Activated CD8-positive, alpha-beta memory T cell treated with anti-CD3 and anti-CD28 coated beads for 24 hours (primary cell): ENCODE measurements around the gene LTBP4.
A peak's percentile ranks its signal among the peaks of the same experiment; 100 is the strongest.
"Not testable (repeated sequence)": the region's sequence is repeated elsewhere in the genome, so short reads cannot be mapped to it uniquely, and the experiment has no call there.

Source experiments
- DNase-seq: peaks from one replicate; pipeline ENCODE4 v3.0.0-alpha.2; 2020

LTBP4 gene

DNA sequence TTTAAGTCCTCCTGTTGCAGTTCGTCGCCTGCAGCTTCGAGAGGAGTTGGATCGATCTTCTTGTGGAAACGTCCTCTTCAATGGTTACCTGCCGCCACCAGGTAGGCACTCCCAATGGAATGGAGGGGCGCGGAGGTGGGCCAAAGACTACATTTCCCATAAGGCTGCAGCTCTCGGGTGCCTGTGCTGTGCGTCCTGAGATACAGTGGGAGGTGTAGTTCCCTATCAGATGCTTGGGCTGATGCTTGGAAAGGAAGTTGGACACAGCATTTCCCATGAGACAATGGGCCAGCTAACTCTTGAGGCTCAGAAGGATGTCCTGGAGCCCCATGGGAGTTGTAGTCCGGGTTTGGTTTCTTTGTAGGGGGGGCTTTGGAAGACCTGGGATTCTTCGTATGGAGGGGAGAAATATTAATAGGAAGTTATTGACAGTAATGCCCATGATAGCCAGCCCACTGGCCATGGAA is 22.7 kb upstream of the LTBP4 start:
- no peak for DNase-seq

GRCh38 chr19:40580619-40581018 is 20.6 kb upstream of the LTBP4 start:
- DNase-seq, result no peak

DNA sequence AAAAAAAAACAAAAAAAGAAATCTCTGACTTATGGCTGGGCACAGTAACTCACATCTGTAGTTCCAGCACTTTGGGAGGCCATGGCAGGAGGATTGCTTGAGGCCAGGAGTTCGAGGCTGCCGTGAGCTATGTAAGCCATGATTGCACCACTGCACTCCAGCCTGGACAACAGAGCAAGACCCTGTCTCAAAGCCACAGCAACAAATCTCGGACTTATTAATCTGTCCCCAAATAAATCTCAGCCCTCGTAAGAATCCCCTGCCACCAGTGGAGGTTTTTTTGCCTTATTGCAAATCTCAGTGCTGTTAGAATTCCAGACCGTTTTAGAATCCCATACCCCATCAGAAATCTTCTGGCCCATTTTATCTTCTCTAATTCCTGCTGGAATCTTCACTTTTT is 19.6 kb upstream of the LTBP4 start:
- DNase-seq, result no peak

DNA sequence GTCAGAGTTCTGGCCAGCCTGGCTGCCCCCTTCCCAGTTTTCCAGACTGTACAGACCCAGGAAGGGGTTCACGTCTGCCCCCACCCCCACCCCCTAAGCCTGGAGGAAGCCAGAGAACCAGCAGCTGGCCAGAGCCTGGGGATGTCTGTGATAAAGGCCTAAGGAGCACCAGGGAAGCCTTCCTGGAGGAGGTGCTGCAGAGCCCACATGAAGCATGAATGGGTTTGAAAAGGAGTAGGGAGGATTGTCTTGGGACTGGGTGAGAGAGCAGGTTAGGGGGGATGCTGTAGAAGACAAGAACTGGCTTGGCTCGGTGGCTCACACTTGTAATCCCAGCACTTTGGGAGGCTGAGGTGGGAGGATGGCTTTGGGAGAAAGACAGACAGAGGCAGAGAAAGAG is 18.7 kb upstream of the LTBP4 start:
- no peak for DNase-seq

DNA sequence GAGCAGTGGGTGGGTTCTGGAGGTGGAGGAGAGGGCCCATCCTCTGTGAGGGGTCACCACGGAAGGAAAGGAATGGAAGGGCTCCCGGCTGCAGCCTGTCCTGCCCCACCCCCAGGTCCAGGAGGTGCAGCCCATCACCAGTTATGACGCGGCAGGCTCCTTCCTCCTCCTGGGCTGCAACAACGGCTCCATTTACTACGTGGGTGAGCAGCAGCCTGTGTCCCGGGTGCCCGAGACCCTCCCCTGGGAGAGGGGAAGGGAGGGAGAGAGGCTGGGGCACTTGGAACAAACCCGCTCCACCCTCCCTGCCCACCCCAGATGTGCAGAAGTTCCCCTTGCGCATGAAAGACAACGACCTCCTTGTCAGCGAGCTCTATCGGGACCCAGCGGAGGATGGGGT is 17.9 kb upstream of the LTBP4 start:
- no peak for DNase-seq

DNA sequence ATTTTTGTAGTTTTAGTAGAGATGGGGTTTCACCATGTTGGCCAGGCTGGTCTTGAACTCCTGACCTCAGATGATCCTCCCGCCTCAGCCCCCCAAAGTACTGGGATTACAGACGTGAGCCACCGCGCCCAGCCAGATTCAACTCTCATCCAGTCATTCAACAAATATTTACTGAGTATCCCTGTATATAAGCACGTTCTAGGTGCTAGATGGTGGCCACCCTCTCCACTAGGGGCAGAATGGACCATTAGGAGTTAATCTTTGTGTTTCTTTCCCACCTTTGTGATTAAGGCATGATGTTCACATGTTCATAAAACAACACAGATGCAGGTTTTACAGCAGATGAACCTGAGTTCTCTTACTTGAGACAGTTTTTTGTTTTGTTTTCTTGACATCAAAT is 17.2 kb upstream of the LTBP4 start:
- no peak for DNase-seq

DNA sequence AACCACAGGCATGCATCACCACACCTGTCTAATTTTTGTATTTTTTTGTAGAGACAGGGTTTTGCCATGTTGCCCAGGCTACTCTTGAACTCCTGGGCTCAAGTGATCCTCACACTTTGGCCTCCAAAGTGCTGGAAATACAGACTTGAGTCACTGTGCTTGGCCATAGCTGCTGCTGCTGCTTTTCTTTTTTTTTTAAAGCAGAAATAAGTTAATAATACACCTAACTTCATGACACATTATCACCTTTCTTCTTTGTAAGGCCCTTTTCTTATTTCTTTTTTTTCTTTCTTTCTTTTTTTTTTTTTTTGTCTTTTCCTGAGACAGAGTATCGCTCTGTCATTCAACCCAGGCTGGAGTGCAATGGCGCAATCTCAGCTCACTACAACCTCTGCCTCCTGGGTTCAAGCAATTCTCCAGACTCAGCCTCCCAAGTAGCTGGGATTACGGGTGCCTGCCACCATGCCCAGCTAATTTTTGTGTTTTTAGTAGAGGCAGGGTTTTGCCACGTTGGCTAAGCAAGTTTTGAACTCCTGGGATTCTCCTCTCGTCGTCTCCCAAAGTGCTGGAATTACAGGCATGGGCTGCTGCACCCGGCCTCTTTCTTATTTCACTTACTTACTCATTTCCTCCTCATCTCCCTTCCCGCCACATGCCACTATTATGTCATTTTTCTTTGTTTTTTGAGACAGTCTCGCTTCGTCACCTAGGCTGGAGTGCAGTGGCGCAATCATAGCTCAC is 15.8 kb upstream of the LTBP4 start:
- no peak for DNase-seq

DNA sequence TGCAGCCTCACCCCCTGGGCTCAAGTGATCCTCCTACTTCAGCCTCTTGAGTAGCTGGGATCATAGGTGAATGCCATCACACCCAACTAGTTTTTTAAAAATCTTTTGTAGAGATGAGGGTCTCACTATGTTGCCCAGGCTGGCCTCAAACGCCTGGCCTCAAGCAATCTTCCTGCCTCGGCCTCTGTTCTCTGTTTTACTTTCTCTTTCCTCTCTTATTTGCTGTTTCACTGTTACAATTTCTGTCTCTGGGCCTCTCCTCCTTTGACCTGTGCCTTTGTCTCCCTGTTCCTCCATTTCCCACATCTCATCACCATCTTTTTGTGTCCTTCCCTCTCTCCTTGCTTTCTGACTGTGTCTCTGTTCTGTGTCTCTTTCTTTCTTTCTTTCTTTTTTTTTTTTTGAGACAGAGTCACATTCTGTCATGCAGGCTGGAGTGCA is 15.2 kb upstream of the LTBP4 start:
- no peak for DNase-seq

DNA sequence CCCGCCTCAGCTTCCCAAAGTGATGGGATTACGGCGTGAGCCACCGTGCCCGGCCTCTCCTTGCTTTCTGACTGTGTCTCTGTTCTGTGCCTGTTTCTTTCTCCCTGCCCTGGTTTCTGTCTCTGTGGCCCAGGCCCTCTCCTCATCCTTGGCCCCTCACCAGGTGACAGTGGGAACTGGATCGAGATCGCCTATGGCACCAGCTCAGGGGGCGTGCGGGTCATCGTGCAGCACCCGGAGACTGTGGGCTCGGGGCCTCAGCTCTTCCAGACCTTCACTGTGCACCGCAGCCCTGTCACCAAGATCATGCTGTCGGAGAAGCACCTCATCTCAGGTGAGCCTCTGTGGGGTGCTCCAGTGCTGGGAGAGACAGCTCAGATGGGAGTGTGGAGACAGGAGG is 14.6 kb upstream of the LTBP4 start:
- no peak for DNase-seq

- no peak for DNase-seq
Measured at GRCh38 chr19:40588110-40588854, 12.9 kb upstream of the LTBP4 start.

DNA sequence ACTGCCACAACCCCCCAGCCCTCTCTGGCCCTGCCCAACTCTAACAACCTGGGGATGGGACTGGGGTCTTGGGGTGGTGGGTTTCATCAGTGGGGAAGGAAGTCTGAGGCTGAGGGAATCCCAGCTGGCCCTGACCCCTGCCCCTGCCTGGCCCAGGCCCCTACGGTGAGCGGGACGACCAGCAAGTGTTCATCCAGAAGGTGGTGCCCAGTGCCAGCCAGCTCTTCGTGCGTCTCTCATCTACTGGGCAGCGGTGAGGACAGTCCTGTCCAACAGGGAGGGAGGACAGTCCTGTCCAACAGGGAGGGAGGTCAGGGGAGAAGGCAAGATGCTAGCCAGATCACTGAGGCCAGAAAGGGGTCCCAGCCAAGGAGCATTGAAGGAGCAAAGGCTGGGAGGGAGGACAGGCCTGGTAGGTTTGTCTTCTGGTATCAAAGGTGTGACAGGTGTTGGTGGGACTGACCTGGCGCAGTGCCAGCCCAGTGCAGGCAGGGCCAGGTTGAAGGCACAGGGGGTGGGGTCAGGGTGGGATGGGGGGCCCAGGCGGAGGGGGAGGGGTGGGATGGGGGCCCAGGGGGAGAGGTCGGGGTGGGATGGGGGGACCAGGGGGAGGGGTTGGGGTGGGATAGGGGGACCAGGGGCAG is 12.1 kb upstream of the LTBP4 start:
- no peak for DNase-seq

- no peak for DNase-seq
Measured at GRCh38 chr19:40589591-40590429, 11.4 kb upstream of the LTBP4 start.

DNA sequence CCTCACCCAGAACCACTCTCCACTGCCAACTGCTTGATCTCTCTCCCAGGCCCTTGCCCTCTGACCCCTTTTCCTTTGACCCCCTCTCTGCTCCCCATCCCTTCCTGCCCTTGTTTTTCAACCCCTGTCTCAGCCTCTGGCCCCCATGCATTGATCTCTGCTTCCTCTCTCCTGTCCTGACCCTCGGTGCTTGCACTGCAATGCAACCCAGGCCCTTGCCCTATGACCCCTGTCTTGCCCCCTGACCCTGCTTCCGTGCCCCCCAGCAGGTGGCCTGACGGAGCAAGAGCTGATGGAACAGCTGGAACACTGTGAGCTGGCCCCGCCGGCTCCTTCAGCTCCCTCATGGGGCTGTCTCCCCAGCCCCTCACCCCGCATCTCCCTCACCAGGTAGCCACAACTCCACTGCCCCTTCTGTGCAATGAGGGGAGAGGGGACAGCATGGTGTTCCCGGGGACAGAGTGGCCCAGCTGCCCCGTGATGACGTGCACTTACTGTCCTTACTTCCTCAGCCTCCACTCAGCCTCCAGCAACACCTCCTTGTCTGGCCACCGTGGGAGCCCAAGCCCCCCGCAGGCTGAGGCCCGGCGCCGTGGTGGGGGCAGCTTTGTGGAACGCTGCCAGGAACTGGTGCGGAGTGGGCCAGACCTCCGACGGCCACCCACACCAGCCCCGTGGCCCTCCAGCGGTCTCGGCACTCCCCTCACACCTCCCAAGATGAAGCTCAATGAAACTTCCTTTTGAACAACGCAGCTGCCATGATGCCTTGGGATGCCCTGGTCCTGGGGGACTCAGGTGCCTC is 10.5 kb upstream of the LTBP4 start:
- no peak for DNase-seq

GRCh38 chr19:40591724-40592123 is 9.4 kb upstream of the LTBP4 start:
- DNase-seq, result not testable (repeated sequence)

GRCh38 chr19:40592170-40592569 is 9.0 kb upstream of the LTBP4 start:
- DNase-seq, result no peak

GRCh38 chr19:40594255-40594654 is 6.9 kb upstream of the LTBP4 start:
- no peak for DNase-seq

GRCh38 chr19:40594657-40595091 is 6.5 kb upstream of the LTBP4 start:
- DNase-seq, result no peak

GRCh38 chr19:40596608-40597328 is 4.4 kb upstream of the LTBP4 start:
- DNase-seq, result peak; percentile 64

DNA sequence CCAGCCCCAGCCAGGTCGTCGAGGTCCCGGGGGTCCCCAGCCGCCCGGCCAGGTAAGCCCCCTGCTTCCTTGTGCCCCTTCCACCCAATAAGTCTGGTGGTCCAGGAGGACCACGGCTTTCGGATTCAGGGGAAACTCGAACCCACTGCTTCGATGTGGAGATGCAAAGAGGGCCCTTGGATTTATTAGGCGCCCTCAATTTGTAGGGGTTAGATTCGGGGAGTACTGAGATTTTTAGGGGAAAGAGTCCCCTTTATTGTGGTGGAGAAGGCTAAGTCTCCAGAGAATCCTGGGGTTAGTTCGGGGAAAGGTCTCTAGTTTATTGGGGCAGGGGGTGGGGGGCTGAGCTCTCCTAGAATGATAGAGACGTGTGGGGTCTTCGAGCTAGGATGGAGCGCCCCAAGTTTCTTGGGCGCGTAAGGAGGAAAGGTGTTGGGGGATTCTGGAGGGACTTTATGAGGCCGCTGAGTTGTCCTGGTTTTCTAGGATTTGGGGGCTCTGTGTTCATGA is 3.8 kb upstream of the LTBP4 start:
- DNase-seq, result no peak

- DNase-seq, result peak; percentile 96
Measured at GRCh38 chr19:40598121-40598917, 2.9 kb upstream of the LTBP4 start.
